Astrocyte of the hippocampus (primary cell): ENCODE data around the gene MMP24.
"Not testable (repeated sequence)": the region's sequence is repeated elsewhere in the genome, so short reads cannot be mapped to it uniquely, and the experiment has no call there.

Experiments
- DNase-seq: peaks from one replicate; pipeline ENCODE4 v3.0.0; 2011; ENCODE audit warnings: low read depth, low spot score

MMP24 gene

GRCh38 chr20:35226126-35226883, at the start of gene MMP24:
Gene MMP24, plus strand, starts transcription at chr20:35226690. Its CDS starts 49 bp downstream, at chr20:35226739.
- peak; percentile 2 for DNase-seq

- DNase-seq: no peak
These were observed 46.9 kb upstream of the MMP24 start for GRCh38 chr20:35179292-35180212.

- no peak for DNase-seq
These were observed 46.2 kb upstream of the MMP24 start for GRCh38 chr20:35180266-35180665.

- DNase-seq: peak; percentile 79
These were observed 44.8 kb upstream of the MMP24 start for GRCh38 chr20:35181731-35182130.

- not testable (repeated sequence) for DNase-seq
These were observed 39.7 kb upstream of the MMP24 start for GRCh38 chr20:35186691-35187289.

GRCh38 chr20:35187584-35188190, 38.8 kb upstream of the MMP24 start:
- DNase-seq: no peak

GRCh38 chr20:35189223-35189622, 37.3 kb upstream of the MMP24 start:
- DNase-seq: not testable (repeated sequence)

- DNase-seq: no peak
These were observed 35.9 kb upstream of the MMP24 start for GRCh38 chr20:35190556-35190955.

- DNase-seq: no peak
These were observed 34.9 kb upstream of the MMP24 start for GRCh38 chr20:35191419-35192117.

- peak; percentile 36 for DNase-seq
These were observed 34.2 kb upstream of the MMP24 start for GRCh38 chr20:35192118-35192872.

- DNase-seq: not testable (repeated sequence)
These were observed 33.3 kb upstream of the MMP24 start for GRCh38 chr20:35193031-35193791.

- DNase-seq: no peak
These were observed 30.2 kb upstream of the MMP24 start for GRCh38 chr20:35196313-35196712.

- no peak for DNase-seq
These were observed 26.8 kb upstream of the MMP24 start for GRCh38 chr20:35199740-35200139.

GRCh38 chr20:35200267-35200666, 26.2 kb upstream of the MMP24 start:
- peak; percentile 49 for DNase-seq

- DNase-seq: not testable (repeated sequence)
These were observed 25.0 kb upstream of the MMP24 start for GRCh38 chr20:35201467-35201866.

- DNase-seq: no peak
These were observed 19.7 kb upstream of the MMP24 start for GRCh38 chr20:35206802-35207201.

- peak; percentile 87 for DNase-seq
These were observed 18.4 kb upstream of the MMP24 start for GRCh38 chr20:35207950-35208611.

- DNase-seq: peak; percentile 57
These were observed 11.2 kb upstream of the MMP24 start for GRCh38 chr20:35215066-35215956.
